ENCODE results near the gene UBXN7.
"Not testable (repeated sequence)": the region's sequence is repeated elsewhere in the genome, so short reads cannot be mapped to it uniquely, and the experiment has no call there.

Gene UBXN7

GRCh38 chr3:196432137-196432879 lies at the start of gene UBXN7:
Gene UBXN7, minus strand, starts transcription at chr3:196432427. Its CDS starts 28 bp downstream, at chr3:196432399.
- H3K27ac ChIP-seq: peak within 1 kb of the TSS; percentile 88
- TF ChIP-seq CTCF (conservative IDR thresholded peaks at IDR 0.05): no peak

GRCh38 chr3:196477678-196478077 lies 45.5 kb upstream of the UBXN7 start:
- TF ChIP-seq CTCF (conservative IDR thresholded peaks at IDR 0.05): no peak
- no peak overlapping the region for H3K27ac ChIP-seq

- no peak overlapping the region for H3K27ac ChIP-seq
- no peak for TF ChIP-seq CTCF (conservative IDR thresholded peaks at IDR 0.05)
Observed at GRCh38 chr3:196472286-196472685, 40.1 kb upstream of the UBXN7 start.

GRCh38 chr3:196471551-196471950 lies 39.3 kb upstream of the UBXN7 start:
- H3K27ac ChIP-seq: no peak overlapping the region
- TF ChIP-seq CTCF (conservative IDR thresholded peaks at IDR 0.05): no peak

- H3K27ac ChIP-seq: not testable (repeated sequence)
Observed at GRCh38 chr3:196470182-196470581, 38.0 kb upstream of the UBXN7 start.

GRCh38 chr3:196463804-196464203 lies 31.6 kb upstream of the UBXN7 start:
- no peak for TF ChIP-seq CTCF (conservative IDR thresholded peaks at IDR 0.05)
- H3K27ac ChIP-seq: no peak overlapping the region

- TF ChIP-seq CTCF (conservative IDR thresholded peaks at IDR 0.05): no peak
- no peak overlapping the region for H3K27ac ChIP-seq
Observed at GRCh38 chr3:196463478-196463756, 31.2 kb upstream of the UBXN7 start.

- H3K27ac ChIP-seq: not testable (repeated sequence)
Observed at GRCh38 chr3:196462680-196463477, 30.7 kb upstream of the UBXN7 start.

Data from VCaP (cell line).